NCI-H82 (cell line): ENCODE measurements around the gene RC3H2.
A peak's percentile ranks its signal among the peaks of the same experiment; 100 is the strongest.

Experiments
- DNase-seq: peaks from one replicate; lab custom pipeline; 2025; lab: John Stamatoyannopoulos, UW

RC3H2 gene, protein sequence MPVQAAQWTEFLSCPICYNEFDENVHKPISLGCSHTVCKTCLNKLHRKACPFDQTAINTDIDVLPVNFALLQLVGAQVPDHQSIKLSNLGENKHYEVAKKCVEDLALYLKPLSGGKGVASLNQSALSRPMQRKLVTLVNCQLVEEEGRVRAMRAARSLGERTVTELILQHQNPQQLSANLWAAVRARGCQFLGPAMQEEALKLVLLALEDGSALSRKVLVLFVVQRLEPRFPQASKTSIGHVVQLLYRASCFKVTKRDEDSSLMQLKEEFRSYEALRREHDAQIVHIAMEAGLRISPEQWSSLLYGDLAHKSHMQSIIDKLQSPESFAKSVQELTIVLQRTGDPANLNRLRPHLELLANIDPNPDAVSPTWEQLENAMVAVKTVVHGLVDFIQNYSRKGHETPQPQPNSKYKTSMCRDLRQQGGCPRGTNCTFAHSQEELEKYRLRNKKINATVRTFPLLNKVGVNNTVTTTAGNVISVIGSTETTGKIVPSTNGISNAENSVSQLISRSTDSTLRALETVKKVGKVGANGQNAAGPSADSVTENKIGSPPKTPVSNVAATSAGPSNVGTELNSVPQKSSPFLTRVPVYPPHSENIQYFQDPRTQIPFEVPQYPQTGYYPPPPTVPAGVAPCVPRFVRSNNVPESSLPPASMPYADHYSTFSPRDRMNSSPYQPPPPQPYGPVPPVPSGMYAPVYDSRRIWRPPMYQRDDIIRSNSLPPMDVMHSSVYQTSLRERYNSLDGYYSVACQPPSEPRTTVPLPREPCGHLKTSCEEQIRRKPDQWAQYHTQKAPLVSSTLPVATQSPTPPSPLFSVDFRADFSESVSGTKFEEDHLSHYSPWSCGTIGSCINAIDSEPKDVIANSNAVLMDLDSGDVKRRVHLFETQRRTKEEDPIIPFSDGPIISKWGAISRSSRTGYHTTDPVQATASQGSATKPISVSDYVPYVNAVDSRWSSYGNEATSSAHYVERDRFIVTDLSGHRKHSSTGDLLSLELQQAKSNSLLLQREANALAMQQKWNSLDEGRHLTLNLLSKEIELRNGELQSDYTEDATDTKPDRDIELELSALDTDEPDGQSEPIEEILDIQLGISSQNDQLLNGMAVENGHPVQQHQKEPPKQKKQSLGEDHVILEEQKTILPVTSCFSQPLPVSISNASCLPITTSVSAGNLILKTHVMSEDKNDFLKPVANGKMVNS

DNA sequence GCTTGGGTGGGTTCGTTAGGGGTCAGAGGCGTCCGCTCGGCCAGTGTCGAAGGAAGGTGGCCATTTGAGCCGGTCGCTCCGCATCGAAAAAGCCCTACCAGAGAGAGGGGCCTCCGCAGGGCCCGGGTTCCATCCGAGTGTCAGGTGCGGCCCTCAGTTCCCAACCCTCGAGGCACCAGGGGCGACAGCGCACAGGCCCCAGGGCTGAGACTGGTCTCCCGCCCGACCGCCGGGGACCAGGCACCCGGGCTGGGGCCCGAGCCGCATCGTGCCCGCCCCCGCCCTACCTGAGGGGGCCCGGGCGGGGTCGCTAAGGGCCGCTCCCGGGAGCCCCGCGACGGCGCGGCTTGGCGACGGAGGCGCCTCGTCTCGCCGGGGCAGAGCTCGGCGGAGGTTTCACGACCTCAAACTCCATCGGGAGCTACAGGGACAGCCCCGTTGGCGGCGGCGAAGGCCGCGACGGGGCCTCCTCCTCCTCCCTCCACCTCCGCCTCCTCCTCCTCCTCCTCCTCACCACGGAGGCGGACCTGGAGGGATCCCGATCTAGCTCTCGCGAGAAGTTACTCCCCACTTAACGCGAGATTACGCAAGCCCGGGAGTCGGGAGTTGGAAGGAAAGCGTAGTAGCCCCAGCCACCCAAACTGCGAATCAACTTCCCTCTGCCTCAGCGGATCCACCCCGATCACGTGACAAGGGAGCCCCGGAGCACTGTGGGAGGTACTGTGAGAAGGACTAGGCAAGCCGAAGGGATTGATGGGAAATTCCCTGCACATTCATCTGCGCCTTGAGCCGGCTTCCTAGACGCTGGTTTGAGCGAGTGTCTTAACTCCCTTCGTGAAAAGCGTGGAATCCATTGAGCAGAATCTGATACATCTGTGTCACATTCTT lies at the start of gene RC3H2:
Gene RC3H2 (minus strand): TSS at position 537 of the 888 bp plus-strand sequence. CDS start 7,850 bp downstream, outside the sequence.
- DNase-seq = peak; percentile 100

DNA sequence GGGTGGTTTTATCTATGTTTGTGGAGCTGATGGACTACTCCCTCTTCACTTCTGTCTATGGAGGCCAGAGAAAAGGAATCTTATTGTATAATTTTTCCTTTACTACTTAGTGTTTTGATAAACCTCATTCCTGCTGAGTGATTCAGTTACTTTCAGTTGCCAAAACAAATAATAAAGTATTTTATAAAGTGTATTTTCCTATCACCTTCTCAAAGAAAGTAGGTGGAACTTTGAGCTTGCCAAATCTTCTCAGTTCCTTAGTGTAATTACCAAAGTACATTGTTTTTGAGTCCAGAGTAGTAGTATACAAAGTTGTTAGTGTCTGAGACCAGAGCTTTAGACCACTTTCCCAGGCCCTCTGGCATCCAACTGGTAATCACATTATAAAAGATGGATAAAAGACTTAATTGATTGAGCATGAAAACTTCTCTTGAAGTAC lies 49.1 kb upstream of the RC3H2 start:
- DNase-seq = no peak

DNA sequence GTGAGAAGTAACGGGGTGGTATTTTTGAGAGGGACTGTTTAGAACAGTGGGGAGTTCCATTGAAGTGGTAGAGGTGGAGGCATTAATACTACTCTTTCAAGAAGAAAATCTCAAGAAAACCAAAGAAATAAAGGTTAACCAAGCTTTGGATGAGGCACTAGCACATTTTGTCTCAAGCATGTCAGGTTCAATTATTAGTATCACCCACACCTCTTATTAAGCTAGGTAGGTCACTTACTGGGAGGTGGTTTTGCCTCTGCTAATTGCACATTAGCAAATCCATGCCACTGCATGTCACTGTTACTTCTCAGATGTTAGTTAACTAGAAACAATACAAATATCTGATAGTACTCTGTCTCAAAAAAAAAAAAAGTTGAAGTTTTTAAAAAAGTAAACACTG lies 45.9 kb upstream of the RC3H2 start:
- no peak for DNase-seq

DNA sequence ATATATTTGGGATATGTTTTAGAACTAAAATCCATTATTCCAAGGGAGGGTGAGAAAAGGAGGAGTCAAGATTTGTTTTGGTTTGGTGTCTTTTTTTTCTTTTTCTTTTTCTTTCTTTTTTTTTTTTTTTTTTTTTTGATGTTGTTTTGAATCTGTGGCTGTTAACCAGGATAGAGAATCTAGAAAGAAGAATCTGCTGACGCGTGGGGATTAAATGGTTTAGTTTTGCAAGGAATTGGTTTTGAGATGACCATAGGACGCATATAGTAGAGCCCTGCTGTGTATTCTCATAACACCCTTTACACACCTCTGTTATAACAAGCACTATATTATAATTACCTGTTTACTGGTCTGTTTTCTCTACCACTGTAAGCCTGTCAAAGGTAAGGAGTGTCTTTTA lies 45.1 kb upstream of the RC3H2 start:
- no peak for DNase-seq

DNA sequence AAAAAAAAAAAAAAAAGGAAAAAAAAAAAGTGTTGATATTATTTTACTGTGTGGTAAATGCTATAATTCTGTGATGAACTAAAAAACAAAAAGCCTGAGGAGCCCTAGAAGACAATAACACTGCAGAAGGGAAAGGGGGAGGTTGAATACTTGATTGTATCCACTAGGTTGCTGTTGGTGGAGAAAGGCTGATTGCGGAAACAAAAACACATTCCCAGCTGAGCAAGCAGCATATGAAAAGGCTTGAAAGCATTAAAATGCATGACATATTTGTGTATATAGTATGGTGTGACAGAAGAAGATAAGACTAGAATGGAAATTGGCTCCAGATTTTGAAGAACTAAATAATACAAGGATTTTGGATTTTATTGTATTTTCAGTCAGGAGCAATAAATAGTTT lies 44.5 kb upstream of the RC3H2 start:
- no peak for DNase-seq

DNA sequence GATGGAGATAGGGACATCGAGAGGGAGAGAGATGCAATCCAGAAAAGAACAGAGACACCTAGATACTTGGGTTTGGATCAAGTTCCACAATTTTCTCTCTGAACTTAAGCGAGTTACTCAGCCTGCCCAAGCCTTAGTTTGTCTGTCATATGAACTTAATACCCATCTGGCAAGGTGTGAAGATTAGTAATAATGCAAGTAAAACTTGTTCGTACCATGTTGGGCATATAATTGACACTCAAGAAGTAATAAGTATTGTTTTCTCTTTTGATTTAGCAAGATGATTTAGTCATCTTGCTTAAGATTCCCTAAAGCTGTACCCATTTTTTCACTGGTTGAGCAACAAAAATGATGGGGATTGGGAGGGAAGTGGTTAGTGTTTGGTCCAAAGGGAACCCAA lies 43.2 kb upstream of the RC3H2 start:
- DNase-seq = no peak

DNA sequence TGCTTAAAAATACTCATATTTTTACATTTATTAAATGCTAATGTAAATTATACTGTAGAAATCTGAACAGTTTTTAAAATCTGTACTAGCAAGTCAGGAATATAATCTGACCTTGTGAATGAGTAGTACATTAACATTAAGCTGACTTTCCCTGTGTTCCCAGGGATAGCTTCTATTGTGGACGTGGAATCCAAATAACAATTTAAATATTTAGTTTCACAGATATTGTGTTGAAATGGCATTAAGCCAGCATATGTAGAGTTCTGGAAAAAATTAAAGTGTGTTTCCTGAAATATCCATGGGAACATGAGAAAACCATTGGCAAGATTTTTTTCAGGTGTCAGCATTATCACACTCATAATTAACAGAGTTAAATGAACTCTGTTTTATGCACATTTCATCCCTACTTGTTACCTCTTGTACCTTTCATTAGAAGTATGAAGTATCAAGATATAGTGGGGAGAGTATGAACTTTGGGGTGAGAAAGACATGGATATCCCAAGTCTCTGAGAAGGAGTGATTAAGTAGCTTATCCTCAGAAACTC lies 41.4 kb upstream of the RC3H2 start:
- no peak for DNase-seq

DNA sequence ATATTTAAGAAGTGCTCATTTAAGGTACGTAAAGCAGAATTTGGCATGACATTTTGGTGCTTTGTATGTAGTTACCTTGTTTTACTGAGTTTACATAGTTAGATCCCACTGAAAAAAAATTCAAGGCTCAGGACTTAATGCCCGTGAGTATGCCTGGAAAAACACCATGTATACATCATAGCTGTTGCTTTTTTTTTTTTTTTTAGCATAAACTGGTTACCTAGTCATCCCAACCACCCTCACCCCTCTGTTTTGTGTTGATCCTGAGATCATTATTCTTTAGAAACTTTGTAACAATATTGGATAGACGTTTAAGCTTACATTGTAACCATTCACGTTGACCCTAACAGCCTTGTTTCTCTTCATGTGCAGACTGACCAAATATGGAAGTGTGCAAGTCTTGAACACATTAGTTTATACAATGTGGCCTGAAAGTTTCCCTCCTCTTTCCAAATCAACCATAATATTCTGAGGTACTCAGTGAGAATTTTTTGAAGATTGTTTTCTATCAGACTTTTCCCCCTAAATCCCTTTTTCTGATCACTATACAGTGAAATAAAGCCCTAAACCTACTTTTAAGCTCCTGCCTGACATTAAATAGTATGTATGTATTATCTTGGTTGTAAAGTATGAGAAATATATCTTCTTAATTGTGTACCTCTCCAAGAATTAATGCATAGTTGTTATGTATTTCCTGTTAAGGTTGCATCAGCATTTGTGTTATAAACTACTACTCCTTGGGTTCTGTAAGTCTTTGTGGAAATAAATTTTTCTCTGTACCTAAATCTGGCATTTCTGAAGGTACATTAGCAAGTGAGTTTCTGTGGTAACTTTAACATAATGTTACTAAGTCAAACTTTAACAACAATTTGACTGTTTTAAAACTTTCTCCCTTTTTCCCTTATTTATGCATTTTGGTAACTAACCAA lies 40.1 kb upstream of the RC3H2 start:
- DNase-seq = no peak

DNA sequence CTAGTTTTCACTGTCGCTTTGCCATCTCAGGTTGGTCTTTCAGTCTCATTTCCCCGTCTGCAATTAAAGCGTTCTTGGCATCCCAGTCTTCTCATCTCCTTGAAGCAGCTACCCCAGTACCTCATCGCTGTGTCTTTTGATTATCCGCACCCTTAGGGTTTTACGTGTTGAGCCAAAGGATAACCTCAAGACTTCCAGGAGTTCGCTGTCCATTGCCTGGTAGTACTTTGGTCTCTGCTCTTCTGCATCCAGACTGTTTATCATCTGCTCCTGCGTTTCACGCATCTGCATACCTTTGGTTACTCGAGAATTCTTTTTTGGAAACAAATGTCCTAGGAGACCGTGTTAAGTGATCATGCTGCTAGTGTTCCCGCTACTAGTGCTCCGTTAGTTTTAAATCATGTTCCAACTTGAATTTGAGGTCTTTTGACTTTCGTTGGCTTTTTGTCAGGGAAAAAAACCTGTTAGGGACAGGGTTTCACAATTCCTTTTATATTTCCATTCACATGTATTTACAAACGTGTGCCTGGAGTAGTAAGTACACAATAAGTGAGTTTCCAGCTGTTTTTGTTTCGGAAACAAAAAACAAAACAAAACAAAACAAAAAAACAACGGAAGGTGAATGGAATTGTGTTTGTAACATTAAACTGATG lies 36.5 kb upstream of the RC3H2 start:
- DNase-seq = no peak

DNA sequence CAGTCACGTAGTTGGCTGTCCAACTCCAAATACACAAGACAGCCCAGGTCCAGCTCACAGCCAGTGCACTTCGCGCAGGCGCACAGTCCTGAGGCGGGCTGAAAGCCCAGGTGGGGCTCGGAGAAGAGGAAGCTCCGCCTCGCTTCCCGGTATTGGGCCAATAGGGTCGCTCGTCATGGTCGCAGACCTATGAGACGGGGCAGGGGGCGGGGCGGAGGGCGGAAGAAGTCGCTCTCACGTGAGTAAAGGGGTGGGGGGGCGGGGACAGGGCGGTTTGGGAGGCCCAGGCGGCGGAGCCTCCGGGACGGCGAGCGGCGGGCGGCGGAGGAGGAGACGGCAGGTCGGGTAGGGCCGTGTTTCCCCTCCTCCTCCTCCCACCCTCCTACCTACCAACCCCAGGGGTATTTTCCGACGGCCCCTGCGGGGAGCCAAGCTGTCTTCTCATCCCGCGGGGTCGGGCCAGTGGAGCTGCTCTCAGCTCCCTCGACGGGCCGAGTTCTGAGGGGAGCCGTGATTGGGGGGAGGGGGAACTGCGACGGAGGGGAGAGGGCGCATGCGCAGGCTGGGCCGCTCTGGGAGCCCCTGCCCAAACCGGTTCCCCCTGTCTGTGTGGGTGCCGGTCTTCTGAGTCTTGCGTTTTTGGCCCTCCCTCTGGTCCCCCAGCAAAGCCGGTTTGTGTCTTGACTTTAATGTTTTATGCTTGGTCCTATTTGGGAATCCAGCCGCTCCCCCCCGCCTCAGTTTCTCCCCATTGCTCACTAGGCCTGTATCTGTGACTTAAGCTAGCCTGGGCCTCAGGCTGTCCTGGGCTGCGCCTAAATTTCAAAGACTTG lies 35.8 kb upstream of the RC3H2 start, which contains the start of gene RABGAP1:
Gene RABGAP1 (plus strand): TSS at position 272 of the 833 bp plus-strand sequence. CDS start 16,040 bp downstream, outside the sequence.
- peak; percentile 99 for DNase-seq

DNA sequence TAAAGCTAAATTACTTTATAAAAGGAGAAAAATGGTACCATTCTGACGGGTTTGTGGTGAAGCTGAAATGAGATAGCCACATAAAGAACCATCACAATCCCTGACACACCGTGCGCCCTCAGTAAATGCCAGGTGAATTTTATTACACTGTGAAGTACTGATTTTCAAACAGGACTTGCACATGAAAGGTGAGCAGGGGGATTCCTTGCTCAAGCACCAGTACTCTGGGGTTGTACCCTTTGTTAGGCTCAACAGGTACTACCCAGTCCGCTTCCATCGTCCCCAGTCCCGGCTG lies 35.2 kb upstream of the RC3H2 start:
- no peak for DNase-seq

DNA sequence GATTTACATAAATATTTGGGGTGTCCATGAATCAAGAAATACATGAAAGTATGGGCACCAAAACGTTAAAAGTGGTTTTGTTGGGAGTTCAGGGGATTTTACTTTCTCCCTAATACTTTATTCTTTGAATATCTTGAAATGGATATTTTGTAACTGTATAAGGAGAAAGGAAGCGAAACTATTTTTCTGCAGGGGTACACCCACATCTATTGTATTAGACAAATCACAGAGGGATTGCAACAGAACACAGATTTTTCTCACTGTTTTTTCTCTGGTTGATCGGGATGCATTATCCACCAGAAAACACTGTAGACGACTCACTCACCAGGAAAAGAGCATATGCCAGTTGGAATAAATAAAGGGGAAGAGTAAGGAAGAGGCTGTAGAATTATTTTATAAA lies 34.4 kb upstream of the RC3H2 start:
- no peak for DNase-seq

DNA sequence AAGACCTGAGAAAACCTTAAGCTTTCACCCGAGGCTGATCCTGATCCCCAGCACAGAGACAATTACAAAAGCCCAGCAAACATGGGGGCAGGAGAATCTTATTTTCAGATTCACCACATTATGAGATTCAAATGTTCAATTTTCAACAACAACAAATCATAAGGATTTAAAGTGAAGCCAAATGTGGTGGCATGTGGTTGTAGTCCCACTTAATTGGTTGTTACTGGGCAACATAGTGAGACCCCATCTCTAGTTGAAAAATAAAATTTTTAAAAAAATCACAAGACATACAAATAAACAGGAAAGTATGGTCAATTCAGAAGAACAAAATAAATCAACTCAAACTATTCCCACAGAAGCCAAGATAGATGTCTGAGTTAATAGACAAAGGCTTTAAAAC lies 31.7 kb upstream of the RC3H2 start:
- no peak for DNase-seq

DNA sequence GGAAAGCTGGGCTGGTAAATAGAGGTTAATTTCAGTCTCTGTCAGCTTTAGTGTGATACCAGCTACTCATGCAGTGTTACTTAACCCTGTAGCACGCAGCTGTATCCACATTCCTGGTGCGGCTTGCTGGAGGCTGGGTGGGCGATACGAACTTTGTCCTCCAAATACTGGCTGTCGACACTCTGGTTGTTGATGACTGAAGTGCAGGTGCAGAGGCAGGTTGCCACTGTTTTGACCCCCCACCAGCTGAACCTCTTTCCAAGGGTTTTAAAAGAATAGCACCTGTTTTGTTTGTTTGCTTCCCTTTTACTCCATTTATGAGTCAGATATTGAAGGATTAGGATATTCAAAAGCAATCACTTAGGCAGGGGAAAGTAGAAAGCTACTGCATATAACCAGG lies 31.3 kb upstream of the RC3H2 start:
- DNase-seq = no peak

DNA sequence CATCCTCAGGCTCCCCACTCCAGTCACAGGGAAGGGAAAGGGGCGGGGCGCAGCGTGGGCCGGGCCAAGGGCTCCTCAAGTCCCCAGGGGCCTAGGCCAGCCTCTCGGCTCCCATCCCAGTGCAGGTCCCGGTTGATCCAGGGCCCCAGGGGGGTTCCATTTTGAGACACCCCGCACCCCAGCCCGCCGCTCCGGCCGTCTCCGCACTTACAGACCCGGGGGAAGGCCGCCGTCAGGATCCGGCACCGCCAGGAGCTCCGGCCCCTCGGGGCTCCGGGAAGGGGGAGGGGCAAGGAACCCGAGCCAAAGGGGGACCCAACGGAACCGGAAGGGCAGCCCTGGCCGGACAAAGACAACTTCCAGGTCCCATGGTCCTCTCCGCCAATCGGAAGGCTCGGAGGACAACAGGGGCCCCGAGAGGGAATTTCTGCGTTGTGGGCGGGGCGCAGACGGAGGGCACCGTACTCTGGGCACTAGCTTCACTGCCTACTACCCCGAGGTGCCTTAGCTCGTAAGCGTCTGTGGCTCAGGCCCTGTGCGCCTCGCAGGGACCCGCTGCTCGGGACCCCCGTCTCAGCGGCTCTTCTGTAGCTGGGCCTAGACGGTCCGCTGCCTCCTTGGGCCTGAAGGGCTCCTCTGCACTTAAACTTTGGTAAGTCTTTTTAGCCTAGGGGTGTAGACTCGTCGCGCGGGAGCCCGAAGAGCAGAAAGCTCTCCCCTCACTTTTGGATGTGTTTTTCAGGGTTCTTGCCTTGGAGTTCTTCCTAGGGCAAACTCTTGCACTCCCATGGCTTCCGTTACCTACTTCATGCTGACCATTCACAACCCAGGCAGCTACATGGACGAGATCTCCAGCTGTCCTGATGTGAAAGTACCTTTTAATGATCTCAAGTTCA lies 26.3 kb upstream of the RC3H2 start, which contains the start of gene ZBTB26:
Gene ZBTB26 (minus strand): TSS at position 287 of the 896 bp plus-strand sequence. CDS start 11,578 bp downstream, outside the sequence.
- peak; percentile 96 for DNase-seq

DNA sequence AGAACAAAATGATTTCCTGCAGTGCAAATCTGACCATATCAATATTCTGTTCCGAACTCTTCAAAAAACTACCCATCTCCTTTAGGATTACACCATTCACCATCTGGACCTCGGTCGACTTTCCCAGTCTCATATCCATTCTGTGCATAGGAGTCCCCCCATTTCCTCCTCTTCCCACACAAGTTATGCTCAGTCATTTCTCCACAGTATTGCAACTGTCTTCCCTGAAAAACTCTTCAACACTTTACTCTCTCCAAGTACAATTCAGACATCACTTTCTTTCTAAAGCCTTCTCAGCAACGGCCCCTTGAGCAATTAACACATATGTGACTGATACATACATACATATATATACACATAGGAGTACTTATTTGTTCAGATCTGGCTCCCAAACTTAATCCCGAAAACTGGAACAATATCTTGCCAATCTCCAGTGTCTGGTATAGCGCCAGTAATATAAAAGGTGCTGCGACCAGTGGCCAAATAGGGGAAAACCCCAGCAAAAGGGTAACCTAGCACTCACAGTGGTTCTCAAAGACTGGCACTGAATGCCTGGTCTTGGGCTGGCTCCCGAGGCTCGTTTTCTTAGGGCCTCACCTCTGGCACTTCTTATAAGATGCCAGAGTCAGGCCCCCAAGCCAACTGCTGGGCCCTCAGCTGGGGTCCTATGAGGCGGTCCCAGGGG lies 25.5 kb upstream of the RC3H2 start:
- no peak for DNase-seq
